ENCODE results near the gene OR2AJ1. TPM values are rescaled to one million over a fixed set of nuclear protein-coding genes. Genes with fewer than 3 reads are reported as not detected.

OR2AJ1 gene
- total RNA-seq, 2 experiments from 2014 or later: not detected

DNA sequence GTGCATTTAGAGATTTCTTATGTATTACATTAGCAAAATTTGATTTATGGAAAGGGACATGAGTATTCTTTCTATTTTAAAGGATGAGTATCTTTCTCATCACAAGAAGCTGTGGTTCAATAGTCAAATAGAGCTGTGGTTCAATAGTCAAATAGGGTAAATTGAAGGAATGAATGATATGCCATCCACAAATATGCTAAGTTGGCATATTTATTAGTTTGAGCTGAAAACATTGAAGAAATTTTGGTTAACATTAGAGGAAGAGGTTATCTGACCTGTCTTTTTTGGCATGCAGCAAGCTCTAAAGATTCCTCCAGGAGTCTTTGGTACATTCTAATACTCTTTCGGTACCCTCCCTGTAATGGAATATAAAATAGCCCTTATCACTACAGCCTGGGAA, 28.7 kb downstream of the OR2AJ1 start:
- H4K20me1 ChIP-seq (ENCODE audit: insufficient read depth, low read length): no peaks in the 10 kb centered on the region
- no peaks in the 10 kb centered on the region for H3K36me3 ChIP-seq (ENCODE audit: insufficient read depth, low read length)
- H3K9me3 ChIP-seq (ENCODE audit: low read length): no peaks in the 10 kb centered on the region
- no peak overlapping the region for H3K27ac ChIP-seq (ENCODE audit: low read depth, low read length, poor library complexity, severe bottlenecking)
- BruUV-seq (replicated peaks): no TSS peak
- no peak overlapping the region for H3K4me2 ChIP-seq (ENCODE audit: low read length)
- H3K4me3 ChIP-seq (ENCODE audit: low read depth, low read length, poor library complexity, severe bottlenecking): no peak overlapping the region
- DNase-seq (ENCODE audit: low spot score): no peak
- H3K79me2 ChIP-seq (ENCODE audit: insufficient read depth, low read depth, low read length): no peaks in the 10 kb centered on the region
- H3K4me1 ChIP-seq (ENCODE audit: insufficient read depth, low read length, poor library complexity, severe bottlenecking): no peaks in the 10 kb centered on the region
- TF ChIP-seq EZH2phosphoT487 (IDR thresholded peaks at IDR 0.05; ENCODE audit: borderline replicate concordance, low read depth, low read length): no peak
- TF ChIP-seq, protein P1, sequence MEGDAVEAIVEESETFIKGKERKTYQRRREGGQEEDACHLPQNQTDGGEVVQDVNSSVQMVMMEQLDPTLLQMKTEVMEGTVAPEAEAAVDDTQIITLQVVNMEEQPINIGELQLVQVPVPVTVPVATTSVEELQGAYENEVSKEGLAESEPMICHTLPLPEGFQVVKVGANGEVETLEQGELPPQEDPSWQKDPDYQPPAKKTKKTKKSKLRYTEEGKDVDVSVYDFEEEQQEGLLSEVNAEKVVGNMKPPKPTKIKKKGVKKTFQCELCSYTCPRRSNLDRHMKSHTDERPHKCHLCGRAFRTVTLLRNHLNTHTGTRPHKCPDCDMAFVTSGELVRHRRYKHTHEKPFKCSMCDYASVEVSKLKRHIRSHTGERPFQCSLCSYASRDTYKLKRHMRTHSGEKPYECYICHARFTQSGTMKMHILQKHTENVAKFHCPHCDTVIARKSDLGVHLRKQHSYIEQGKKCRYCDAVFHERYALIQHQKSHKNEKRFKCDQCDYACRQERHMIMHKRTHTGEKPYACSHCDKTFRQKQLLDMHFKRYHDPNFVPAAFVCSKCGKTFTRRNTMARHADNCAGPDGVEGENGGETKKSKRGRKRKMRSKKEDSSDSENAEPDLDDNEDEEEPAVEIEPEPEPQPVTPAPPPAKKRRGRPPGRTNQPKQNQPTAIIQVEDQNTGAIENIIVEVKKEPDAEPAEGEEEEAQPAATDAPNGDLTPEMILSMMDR (conservative IDR thresholded peaks at IDR 0.05; ENCODE audit: low read length): no peak
- H2AFZ ChIP-seq (ENCODE audit: low read length): no peak overlapping the region
- ChIA-PET CTCF (ENCODE audit: unreplicated experiment) (no interaction called here), POLR2A (interaction anchor here (0.7 kb wide), 1 partner anchor 21 kb away, joined by 3 read pairs; no protein-coding TSS in a partner anchor)
- intact Hi-C loops (cut with micrococcal nuclease; ENCODE audit: unreplicated experiment): no loop called here
- H3K9me2 ChIP-seq (ENCODE audit: insufficient read depth, low read length): no peaks in the 10 kb centered on the region

DNA sequence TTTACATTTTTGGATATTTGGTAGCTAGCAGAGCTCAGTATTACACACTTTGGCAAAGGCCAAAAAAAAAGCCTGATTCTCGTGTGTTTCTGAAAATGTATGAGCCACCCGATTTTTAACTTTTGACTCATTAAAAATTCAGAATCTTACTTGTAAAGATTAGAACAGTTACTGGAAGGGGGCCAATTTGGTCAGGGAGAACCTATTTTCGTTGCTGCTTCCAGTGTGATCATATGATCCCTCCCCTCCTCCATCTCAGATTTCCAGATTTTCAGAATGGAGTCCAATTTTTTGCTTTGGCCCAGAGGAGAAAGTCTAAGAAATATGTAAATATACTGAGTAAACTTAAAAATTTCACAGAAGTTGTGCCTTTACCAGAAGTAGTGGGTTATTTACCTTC, 37.1 kb downstream of the OR2AJ1 start:
- Histone ChIP-seq H3K36me3 (ENCODE audit: insufficient read depth, low read length) (no peaks in the 10 kb centered on the region), H3K4me2 (ENCODE audit: low read length) (no peak overlapping the region), H2AFZ (ENCODE audit: low read length) (no peak overlapping the region), H3K9me3 (ENCODE audit: low read length) (no peaks in the 10 kb centered on the region), H3K4me1 (ENCODE audit: insufficient read depth, low read length, poor library complexity, severe bottlenecking) (no peaks in the 10 kb centered on the region), H3K27ac (ENCODE audit: low read depth, low read length, poor library complexity, severe bottlenecking) (no peak overlapping the region), H4K20me1 (ENCODE audit: insufficient read depth, low read length) (no peaks in the 10 kb centered on the region), H3K9me2 (ENCODE audit: insufficient read depth, low read length) (no peaks in the 10 kb centered on the region), H3K4me3 (ENCODE audit: low read depth, low read length, poor library complexity, severe bottlenecking) (no peak overlapping the region), H3K79me2 (ENCODE audit: insufficient read depth, low read depth, low read length) (no peaks in the 10 kb centered on the region)
- no TSS peak for BruUV-seq (replicated peaks)
- no peak for TF ChIP-seq EZH2phosphoT487 (IDR thresholded peaks at IDR 0.05; ENCODE audit: borderline replicate concordance, low read depth, low read length)
- TF ChIP-seq, protein P1 (conservative IDR thresholded peaks at IDR 0.05; ENCODE audit: low read length): no peak
- POLR2A ChIA-PET: no interaction called here
- CTCF ChIA-PET (ENCODE audit: unreplicated experiment): no interaction called here
- DNase-seq (ENCODE audit: low spot score): no peak
- intact Hi-C loops (cut with micrococcal nuclease; ENCODE audit: unreplicated experiment): no loop called here

DNA sequence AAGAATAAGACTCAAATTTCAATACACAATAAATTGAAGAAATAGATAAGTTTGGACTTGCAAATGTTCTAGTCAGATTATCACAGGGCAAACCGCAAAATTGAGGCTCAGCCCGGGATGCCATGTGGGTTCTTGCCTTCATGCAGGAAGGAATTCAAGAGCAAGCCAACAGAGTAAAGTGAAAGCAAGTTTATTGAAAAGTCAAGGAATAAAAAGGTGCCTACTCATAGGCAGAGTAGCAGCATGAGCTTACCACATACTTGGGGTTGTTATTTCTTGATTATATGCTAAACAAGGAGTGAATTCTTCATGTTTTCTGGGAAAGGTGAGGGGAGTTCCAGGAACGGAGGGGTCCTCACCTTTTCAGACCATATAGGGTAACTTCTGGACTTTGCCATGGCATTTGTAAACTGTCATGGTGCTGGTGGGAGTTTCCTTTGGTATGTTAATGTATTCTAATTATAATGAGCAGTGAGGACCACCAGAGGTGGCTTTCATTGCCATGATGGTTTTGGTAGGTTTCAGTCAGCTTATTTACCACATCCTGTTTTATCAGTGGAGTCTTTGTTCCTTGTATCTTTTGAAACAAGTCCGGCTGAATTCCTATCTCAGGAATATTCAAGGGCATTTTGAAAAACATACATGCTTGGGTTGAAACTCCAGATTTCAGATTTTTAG, 38.4 kb downstream of the OR2AJ1 start:
- ChIA-PET POLR2A (no interaction called here), CTCF (ENCODE audit: unreplicated experiment) (no interaction called here)
- Histone ChIP-seq H3K4me1 (ENCODE audit: insufficient read depth, low read length, poor library complexity, severe bottlenecking) (no peaks in the 10 kb centered on the region), H3K36me3 (ENCODE audit: insufficient read depth, low read length) (no peaks in the 10 kb centered on the region), H2AFZ (ENCODE audit: low read length) (no peak overlapping the region), H3K4me2 (ENCODE audit: low read length) (no peak overlapping the region), H3K27ac (ENCODE audit: low read depth, low read length, poor library complexity, severe bottlenecking) (no peak overlapping the region), H3K9me2 (ENCODE audit: insufficient read depth, low read length) (no peaks in the 10 kb centered on the region), H3K79me2 (ENCODE audit: insufficient read depth, low read depth, low read length) (no peaks in the 10 kb centered on the region), H3K9me3 (ENCODE audit: low read length) (no peaks in the 10 kb centered on the region), H3K4me3 (ENCODE audit: low read depth, low read length, poor library complexity, severe bottlenecking) (no peak overlapping the region), H4K20me1 (ENCODE audit: insufficient read depth, low read length) (no peaks in the 10 kb centered on the region)
- BruUV-seq (replicated peaks): no TSS peak
- intact Hi-C loops (cut with micrococcal nuclease; ENCODE audit: unreplicated experiment): no loop called here
- DNase-seq (ENCODE audit: low spot score): no peak
- TF ChIP-seq EZH2phosphoT487 (IDR thresholded peaks at IDR 0.05; ENCODE audit: borderline replicate concordance, low read depth, low read length): no peak
- TF ChIP-seq, protein P1 (conservative IDR thresholded peaks at IDR 0.05; ENCODE audit: low read length): no peak
